Measurements from ENCODE around the gene TMEM82.

The TMEM82 gene

GRCh38 chr1:15739259-15739658 lies 3.0 kb upstream of the TMEM82 start:
- DNase-seq (ENCODE audit: low read depth) = no peak
- no peak for TF ChIP-seq CTCF (IDR thresholded peaks at IDR 0.05; ENCODE audit: low read depth, low read length, missing control alignments)

DNA sequence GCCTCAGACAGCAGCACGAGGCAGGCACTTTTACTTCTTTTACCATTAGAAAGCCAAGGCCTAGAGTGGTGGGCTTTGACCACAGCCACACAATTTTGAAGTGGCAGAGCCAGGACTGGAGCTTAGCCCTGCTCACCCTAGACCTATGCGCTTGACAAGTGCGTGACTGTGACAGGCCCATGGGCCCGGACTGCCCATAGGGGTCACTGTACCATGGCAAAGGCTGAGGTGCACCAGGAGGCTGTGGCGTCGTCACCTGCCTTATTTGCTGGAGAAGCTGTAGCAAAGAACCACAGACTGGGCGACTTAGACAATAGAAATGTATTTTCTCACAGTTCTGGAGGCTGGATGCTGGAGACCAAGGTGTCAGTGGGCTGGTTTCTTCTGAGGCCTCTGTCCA lies 2.6 kb upstream of the TMEM82 start:
- no peak overlapping the region for H3K4me3 ChIP-seq (ENCODE audit: low read depth, low read length)
- TF ChIP-seq CTCF (IDR thresholded peaks at IDR 0.05; ENCODE audit: low read depth, low read length, missing control alignments) = no peak
- DNase-seq (ENCODE audit: low read depth) = no peak

More at GRCh38 chr1:15739259-15739658, 3.0 kb upstream of the TMEM82 start:
- H3K4me3 ChIP-seq (ENCODE audit: low read depth, low read length) = no peak overlapping the region

DNA sequence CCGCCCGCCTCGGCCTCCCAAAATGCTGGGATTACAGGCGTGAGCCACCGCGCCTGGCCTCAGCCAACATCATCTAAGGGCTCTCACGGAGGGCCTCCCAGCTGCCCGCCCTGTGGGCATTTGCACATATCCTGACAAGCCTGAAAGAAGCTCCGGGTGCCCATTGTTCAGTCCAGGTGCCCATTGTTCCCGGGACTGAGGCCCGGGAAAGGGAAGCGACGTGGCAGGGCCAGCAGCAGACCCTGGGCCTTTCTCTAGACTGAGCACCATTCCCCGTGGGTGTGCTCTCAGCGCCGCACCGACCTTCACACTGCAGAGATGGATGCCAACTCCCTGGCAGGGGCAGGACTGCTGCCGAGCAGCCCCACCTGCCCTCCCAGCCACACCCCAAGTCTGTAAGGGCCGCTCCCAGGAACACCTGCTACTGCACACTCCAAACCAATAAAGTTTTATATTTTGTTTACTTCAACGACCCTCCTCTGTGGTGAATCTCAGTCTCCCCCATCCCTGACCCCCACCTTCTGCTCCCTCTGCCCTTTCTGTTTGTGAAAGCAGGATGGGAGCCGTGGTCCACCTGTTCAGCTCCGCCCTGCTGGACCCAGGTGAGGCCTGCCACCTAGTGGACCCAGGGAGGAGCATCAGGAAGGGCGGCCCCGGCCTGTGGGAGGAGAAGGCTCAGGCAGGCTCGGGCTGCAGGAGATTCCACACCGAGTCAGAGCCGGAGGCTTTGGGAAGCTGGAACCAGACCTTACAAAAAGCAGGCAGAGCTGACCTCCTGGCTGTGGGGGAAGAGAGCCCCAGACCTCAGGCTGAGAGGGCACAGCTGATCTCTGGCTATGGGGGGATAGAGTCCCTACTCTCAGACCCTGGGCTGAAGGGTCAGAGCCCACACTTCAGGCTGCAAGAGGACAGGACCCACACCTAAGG lies 1.1 kb upstream of the TMEM82 start:
- peak; percentile 89 for TF ChIP-seq CTCF (IDR thresholded peaks at IDR 0.05; ENCODE audit: low read depth, low read length, missing control alignments)

DNA sequence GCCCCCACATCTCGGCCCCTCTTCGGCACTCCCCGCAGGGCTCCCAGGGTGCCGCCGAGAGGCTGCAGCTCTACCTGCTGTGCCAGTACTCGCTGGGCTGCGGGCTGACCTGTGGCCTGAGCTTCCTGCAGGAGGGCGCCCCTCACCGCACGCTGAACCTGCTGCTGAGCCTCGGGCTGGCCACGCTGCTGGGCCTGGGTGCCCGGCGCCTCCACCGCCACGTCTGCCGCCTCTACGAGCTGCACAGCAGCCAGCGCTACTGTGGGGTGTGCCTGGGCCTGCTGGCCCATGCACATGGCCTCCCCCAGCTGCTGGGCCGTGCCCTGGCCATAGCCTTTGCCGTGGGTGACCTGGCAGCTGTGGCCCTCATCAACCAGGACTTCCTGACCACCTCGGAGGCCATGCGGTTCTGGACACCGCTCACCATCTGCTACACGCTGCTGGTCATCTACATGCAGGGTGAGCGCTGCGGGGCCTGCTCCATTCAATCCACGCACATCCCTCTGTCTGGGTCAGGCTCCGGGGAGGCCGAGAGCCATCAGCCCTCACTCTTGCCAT lies 1.9 kb downstream of the TMEM82 start:
- no peak for TF ChIP-seq CTCF (IDR thresholded peaks at IDR 0.05; ENCODE audit: low read depth, low read length, missing control alignments)
- H3K4me3 ChIP-seq (ENCODE audit: low read depth, low read length) = no peak overlapping the region
- no peak for DNase-seq (ENCODE audit: low read depth)

More for the DNA sequence above, 1.1 kb upstream of the TMEM82 start:
- DNase-seq (ENCODE audit: low read depth) = peak; percentile 33
- no peak overlapping the region for H3K4me3 ChIP-seq (ENCODE audit: low read depth, low read length)

DNA sequence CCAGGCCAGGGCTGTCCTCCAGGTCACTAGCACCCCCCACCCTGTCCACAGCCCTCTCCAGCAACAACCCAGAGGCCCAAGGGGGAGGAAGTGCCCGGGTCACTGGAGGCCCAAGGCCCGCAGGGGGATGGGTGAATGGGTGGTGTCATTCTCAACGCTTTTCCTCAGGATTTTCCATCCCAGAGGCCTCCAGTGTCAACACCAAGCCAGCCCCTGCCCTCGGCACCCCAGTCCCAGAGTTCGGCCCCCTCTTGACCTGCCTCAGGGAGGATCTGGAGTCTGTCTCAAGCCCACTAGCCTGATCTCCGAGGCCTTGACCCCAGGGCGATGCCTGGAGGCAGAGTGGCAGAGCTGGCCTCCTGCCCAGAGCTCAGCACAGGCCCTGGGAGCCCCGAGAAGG lies 5.1 kb downstream of the TMEM82 start:
- DNase-seq (ENCODE audit: low read depth) = no peak
- TF ChIP-seq CTCF (IDR thresholded peaks at IDR 0.05; ENCODE audit: low read depth, low read length, missing control alignments) = no peak
- H3K4me3 ChIP-seq (ENCODE audit: low read depth, low read length) = no peak overlapping the region

GRCh38 chr1:15748264-15748663 lies 6.0 kb downstream of the TMEM82 start:
- no peak for TF ChIP-seq CTCF (IDR thresholded peaks at IDR 0.05; ENCODE audit: low read depth, low read length, missing control alignments)
- DNase-seq (ENCODE audit: low read depth) = no peak
- H3K4me3 ChIP-seq (ENCODE audit: low read depth, low read length) = no peak overlapping the region

Measured in GM12864 (cell line).